Measurements from ENCODE around the gene FBN1.

The FBN1 gene

DNA sequence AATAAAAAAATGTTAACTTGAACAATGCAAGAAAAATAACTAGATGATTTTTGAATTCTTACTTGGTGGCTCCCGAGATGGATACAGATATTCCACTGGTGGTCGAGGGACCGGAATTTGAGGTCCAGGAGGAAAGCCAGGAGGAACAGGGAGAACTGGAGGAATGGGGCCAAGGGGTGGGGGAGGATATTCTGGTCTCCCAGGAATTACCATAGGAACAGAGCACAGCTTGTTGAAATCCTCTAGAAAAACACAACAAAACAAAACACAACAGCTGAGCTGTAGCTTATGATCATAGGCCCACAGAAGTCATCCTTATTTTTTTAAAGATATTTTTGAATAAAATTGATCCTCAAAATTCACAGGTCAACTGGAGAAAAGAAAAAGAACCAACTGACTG lies 129.4 kb downstream of the FBN1 start:
- no peak for DNase-seq (ENCODE audit: low read depth, low spot score)

DNA sequence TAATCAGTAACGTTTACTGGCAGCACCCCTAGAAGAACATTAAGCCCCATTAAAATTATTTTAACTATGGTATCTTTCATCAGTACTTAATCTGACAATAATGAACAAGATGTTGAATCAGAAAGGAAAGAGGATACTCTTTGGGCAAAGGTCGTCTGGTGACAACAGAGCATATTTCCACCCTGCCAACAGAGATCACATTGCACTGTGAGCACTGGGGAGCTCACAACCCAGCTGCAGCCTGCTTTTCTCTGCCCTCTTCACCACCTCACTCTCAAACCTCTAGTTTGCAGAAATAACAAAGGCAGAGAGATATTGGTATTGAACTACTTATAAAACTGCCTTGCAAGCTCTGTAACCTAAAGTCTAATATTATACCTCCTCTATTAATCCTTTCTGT lies 130.0 kb downstream of the FBN1 start:
- DNase-seq (ENCODE audit: low read depth, low spot score), result no peak

- no peak for DNase-seq (ENCODE audit: low read depth, low spot score)
These were observed 131.2 kb downstream of the FBN1 start for GRCh38 chr15:48514103-48514816.

GRCh38 chr15:48510976-48511375 lies 134.5 kb downstream of the FBN1 start:
- DNase-seq (ENCODE audit: low read depth, low spot score), result no peak

DNA sequence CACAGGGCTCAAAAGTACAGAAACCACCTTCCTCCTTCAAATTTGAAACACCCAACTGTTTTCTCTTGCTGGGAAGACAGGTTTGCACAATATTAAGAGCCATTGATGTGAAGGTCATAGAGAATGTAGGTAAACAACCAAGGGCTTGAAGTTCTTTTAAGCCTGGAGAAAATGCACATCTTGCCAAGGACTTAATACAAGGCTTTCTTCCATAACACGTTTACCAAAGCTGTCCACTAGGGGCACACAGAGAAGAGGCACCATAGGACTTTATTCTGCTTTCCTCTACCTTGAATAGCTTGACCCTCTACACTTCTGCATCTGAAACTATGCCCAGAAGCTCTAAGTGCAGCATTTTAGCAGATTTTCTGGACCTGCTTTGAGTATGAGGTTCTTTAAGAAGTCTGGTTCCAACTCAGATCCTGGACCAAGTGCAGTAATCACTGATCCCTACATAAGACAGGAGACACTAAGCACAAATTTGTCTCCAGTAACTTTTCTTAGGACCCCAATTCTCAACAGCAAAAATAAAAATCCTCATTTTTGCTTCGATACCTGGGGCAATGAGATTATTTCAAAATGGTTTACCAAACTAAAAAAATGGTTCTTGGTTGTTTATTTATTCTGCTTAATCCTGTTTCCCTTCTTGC lies 138.0 kb downstream of the FBN1 start:
- peak; percentile 7 for DNase-seq (ENCODE audit: low read depth, low spot score)

GRCh38 chr15:48505067-48505466 lies 140.4 kb downstream of the FBN1 start:
- DNase-seq (ENCODE audit: low read depth, low spot score), result no peak

DNA sequence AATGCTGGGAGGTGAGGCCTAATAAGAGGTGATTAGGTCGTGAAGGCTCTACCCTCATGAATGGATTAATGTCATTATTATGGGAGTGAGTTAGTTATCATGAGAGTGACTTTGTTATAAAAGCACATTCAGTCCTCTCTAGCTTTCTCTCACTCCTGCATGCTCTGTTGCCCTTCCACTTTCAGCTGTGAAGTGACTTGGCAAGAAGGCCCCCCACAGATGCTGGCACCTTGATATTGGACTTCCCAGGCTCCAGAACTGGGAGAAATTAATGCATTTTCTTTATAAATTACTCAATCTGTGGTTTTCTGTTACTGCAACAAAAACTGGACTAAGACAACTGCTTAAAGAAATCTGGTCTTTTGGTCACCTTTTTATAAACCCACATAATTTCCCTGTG lies 144.3 kb downstream of the FBN1 start:
- DNase-seq (ENCODE audit: low read depth, low spot score), result no peak

DNA sequence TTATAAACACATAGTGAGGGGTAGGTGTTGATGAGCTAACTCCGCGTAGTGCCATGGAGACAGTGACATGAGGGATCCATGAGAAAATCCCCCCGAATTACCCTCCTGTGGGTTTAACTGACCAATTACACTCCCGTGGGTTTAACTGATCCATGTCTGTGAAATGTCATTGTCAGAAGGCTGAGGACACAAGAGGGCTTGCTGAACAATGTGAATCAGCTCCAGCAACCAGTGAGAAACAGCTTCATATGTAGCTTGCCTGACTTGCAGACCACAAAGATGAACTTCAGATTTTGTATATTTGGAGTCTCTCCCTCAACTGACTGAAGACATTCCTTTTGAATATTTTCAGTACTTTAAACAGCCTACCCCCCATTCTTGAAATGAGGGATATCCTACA lies 144.9 kb downstream of the FBN1 start:
- no peak for DNase-seq (ENCODE audit: low read depth, low spot score)

GRCh38 chr15:48499978-48500377 lies 145.5 kb downstream of the FBN1 start:
- DNase-seq (ENCODE audit: low read depth, low spot score), result no peak

GRCh38 chr15:48498828-48499227 lies 146.7 kb downstream of the FBN1 start:
- no peak for DNase-seq (ENCODE audit: low read depth, low spot score)

GRCh38 chr15:48494631-48495030 lies 150.9 kb downstream of the FBN1 start:
- no peak for DNase-seq (ENCODE audit: low read depth, low spot score)

DNA sequence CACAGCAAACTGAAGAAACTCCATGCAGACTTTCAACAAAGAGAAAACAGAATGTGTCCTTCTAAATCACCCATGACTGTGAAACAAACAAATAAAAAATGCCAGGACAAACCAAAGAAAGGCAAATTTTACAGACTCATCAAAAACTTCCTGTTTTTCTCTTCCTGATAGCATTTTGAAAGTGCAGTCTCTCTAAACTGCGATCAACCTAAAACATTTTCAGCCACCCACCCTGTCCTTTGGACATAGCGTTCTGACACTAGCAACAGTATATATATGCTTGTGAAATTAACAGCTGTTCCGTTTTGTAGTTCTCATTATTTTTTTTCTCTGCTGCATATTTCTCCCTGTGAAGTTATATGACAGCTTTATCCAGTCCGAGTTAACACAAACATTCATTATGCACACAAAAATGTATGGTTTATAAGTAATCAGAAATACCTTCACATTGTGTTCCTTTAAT lies 151.7 kb downstream of the FBN1 start:
- DNase-seq (ENCODE audit: low read depth, low spot score), result no peak

DNA sequence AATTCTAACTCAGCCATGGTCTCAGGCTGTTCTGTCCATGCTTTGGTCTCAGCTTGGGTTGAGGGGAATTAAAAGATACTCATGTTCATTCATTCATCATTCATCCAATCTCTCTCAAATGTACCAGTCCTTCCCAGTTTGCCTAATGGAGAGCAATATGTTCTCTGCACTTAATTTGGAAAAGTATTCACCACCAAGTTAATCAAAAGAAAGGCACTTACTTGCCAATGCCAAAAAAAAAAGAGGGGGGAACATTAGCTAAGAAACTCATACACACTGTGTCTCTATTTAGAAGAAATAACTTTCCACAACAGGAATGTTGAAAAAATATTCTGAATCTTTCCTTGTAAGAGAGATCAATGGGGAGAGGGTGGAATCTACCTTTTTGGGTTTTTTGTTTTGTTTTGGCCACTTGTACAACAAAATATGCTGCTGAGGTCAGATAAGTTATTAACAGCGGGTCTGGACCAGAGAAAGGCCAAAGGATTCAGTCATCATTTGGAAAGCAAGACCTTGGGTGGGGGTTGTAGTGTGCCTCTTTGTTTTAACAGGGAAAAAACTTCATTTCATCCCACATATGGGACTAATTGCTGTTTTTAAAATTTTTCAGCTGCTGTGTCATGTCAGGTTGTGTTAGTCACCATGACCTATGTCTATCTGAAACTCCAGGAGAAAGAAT lies 152.3 kb downstream of the FBN1 start:
- DNase-seq (ENCODE audit: low read depth, low spot score), result no peak

DNA sequence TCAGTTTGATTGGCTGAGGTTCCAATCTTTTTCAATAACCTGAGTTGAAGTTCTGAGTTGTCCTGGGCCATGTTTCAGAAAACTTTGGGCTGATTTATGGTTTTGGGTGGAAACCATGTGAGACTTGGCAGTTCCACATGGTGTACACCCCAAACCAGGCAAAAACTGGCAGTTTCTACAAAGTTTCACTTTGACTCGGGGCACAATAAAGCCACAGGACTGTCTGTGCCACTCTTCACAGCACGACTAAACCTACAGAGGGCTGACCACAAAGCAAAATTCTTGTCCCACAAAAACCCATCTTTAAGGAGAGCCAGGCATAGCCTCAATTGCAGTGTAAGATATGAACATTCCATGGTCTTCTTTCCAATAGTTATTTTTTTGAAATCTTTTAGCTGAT lies 159.3 kb downstream of the FBN1 start:
- DNase-seq (ENCODE audit: low read depth, low spot score), result no peak

DNA sequence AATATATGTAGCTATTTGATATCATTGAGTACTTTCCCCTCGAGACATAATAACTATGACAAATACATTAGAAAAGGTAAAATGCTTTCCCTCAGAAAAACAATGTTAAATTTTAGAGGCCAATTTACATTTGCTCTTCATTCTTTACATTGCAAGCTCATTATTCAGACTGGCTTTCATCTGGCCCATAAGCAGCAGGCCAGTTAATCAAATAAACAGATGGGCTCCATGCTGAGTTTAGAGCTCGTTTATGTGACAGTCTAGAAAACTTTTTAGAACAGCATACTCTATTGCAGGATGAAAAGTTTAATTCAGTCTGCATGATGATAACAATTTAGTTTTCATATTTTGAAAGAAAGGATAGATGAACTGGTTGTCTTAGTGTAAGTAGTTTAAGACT lies 163.7 kb downstream of the FBN1 start:
- no peak for DNase-seq (ENCODE audit: low read depth, low spot score)

DNA sequence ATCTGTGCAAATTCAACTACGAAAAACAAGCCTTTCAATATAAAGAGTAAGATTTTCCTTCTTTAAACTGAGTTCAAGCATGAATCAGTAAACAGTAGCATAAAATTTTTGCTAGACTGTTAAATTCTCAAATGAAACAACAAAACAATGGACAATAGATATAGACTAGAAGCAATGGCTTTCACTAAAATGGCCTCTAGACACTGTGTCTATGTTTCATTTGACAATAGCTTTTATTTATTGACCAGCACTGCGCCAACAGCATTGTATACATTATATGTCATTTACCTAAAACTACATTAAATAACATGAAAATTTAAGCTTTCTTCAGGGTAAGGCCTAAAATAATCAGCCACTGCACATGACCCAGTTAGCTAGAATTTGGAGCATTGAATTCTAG lies 165.8 kb downstream of the FBN1 start:
- no peak for DNase-seq (ENCODE audit: low read depth, low spot score)

DNA sequence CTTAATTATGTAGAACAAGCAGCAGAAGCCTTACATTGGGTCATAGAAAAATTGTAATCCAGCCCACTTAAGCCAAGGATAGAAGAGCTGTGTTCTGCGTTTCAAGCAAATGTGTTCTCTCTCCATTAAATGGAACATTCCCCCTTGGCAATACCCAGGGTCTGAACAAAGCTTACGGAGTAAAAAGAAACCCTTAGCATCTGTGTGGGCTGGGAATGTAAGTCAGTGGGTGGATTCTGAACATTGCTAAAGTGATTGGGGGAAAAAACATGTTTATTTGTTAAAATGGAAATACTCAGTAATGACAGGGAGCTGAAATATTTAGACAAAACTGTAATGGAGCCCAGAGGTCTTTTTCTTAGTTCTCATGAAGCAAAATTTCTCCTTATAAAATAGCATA lies 166.9 kb downstream of the FBN1 start:
- DNase-seq (ENCODE audit: low read depth, low spot score), result no peak

DNA sequence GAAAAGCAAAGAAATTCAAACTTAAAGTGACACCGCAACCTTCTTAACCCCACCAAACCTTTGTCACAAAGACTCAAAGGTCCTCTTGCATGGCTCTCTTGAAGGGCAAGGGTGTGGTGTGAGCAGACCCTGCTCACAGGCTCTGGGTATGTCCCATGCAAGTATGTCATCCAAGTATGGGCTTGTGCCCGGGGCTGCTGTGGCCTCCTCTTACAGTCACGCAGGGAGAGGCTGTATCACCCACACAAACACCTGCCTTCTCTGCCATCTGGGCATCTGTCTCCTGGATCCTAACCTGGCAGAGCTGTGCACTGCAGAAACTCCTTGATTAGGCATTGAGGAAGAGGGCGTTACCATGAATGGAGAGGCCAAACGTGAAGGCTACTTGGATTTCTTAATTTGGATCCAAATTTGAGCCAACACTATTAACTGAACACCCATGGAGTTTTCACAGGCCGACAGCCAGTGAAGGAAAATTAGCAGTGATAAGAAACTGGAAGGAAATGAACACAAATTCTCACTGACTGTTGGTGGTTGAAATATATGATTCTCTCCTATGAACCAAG lies 167.6 kb downstream of the FBN1 start:
- DNase-seq (ENCODE audit: low read depth, low spot score), result no peak

- DNase-seq (ENCODE audit: low read depth, low spot score), result no peak
These were observed 169.7 kb downstream of the FBN1 start for GRCh38 chr15:48475600-48476395.

- no peak for DNase-seq (ENCODE audit: low read depth, low spot score)
These were observed 171.8 kb downstream of the FBN1 start for GRCh38 chr15:48473667-48474066.

DNA sequence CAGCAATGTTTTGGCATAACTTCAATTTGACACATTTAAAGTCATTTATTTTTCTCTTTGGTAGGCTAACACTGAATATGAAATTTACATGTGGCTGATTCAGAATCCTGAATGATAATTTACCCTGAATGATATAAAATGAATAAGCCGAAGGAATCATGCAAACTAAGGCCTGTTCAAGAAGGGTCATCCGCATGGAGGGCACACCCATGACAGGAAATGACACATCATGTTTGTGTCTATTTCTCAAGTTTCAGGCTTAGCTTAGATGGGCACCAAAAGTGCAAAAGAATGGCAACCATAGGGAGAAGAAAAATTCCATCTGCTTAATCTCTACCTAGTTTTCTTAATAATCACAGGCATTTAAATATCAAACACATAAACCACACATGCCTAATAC lies 172.8 kb downstream of the FBN1 start:
- no peak for DNase-seq (ENCODE audit: low read depth, low spot score)

- no peak for DNase-seq (ENCODE audit: low read depth, low spot score)
These were observed 174.4 kb downstream of the FBN1 start for GRCh38 chr15:48471073-48471472.

Measured in iPS DF 19.7 (cell line).